ENCODE measurements around the gene CYBC1. TPM values are rescaled to one million over a fixed set of nuclear protein-coding genes. Genes with fewer than 3 reads are reported as not detected.

Gene CYBC1
- total RNA-seq, 1 donor from 2014 or later: 35.5 TPM

- no peak for ATAC-seq
- no peak for DNase-seq (ENCODE audit: low spot score)
Observed at GRCh38 chr17:82449131-82449882, 1.2 kb downstream of the CYBC1 start.

GRCh38 chr17:82447876-82448275 is 2.7 kb downstream of the CYBC1 start:
- no peak for DNase-seq (ENCODE audit: low spot score)
- no peak for ATAC-seq

DNA sequence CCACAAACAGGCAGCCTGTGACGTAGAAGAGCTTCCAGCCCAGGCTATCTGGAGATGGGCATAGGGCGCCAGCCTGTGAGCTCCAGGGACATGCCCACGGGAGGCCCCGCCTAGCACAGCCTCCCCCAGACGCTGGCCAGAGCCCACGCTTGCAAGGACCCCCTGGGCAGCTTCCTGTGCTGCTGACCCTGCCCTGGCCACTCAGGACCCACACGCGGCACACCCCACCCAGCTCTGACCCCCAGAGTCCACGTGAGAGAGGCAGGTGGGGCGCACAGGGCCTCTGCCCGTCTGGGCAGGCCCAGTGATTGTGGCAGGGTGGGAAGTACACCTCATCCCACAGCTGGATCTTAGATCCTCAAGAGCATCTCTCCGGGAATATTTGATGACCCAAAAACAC is 3.9 kb downstream of the CYBC1 start:
- DNase-seq (ENCODE audit: low spot score): no peak
- ATAC-seq: no peak

DNA sequence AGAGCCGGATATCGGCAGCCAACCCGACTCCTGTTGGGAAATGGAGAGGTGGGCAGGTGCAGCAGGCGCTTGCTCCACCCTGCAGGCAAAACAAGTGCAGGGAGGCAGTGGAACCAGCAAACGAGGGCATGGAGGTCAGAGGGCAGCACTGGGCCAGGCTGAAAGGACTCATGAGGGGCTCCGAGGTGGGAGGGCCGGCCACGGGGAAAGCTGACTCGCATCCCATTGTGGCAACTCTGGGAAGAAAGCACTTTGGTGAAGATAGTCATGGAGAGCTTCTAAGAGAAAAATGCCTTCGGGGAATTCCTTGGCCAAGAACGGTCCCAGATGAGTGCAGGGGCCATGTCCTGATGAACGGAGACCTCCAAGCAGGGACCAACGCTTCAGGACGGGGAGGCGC is 4.4 kb downstream of the CYBC1 start:
- DNase-seq (ENCODE audit: low spot score): no peak
- ATAC-seq: no peak

DNA sequence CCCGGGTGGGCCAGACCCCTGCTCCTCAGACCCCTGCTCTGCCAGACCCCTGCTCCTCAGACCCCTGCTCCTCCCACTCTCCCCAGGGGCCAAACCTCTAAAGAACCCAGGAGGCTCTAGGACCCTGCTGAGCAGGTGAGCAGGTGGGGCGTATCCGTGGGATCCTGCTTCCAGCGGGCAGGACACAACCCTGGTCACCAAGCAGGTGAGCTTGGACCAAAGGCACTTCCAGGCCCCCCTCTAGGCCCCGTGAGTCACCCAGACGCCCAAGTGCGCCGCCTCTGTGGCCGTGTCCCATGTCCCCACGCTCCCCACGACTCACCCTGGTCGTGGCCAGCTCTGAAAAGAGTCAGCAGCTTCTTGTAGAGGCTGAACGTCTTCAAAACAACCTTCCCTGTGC is 5.0 kb downstream of the CYBC1 start:
- DNase-seq (ENCODE audit: low spot score): no peak
- no peak for ATAC-seq

DNA sequence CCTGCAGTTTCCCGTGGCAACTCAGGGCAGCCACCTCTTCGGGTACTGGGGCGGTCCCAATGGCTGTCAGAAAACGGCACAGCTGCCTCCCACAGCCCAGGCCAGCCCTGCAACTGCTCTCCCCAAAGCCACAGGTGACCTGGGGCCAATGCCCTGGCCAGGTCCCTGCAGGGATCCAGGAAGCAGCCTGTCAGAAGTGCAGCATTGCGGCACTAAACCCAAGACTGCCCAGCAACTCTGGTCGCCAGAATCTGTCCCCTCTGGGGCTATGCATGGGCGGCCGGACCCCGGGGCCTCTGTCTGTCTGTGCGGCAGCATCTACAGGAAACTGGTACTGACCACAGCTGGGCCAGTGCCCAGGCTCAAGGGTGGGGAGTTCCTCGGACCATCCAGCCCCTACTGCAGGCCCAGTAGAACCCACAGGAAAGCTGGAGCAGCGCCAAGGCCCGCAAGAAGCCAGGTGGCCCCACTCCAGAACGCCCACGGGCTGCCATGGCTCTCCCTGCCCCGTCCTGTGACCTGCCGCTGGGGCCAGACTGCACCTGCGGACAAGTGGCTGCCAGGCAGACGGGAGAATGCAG is 5.5 kb downstream of the CYBC1 start:
- peak; percentile 66 for ATAC-seq
- DNase-seq (ENCODE audit: low spot score): peak; percentile 76

GRCh38 chr17:82444284-82444893 is 6.2 kb downstream of the CYBC1 start:
- ATAC-seq (peak; percentile 71), DNase-seq (ENCODE audit: low spot score) (peak; percentile 69)

DNA sequence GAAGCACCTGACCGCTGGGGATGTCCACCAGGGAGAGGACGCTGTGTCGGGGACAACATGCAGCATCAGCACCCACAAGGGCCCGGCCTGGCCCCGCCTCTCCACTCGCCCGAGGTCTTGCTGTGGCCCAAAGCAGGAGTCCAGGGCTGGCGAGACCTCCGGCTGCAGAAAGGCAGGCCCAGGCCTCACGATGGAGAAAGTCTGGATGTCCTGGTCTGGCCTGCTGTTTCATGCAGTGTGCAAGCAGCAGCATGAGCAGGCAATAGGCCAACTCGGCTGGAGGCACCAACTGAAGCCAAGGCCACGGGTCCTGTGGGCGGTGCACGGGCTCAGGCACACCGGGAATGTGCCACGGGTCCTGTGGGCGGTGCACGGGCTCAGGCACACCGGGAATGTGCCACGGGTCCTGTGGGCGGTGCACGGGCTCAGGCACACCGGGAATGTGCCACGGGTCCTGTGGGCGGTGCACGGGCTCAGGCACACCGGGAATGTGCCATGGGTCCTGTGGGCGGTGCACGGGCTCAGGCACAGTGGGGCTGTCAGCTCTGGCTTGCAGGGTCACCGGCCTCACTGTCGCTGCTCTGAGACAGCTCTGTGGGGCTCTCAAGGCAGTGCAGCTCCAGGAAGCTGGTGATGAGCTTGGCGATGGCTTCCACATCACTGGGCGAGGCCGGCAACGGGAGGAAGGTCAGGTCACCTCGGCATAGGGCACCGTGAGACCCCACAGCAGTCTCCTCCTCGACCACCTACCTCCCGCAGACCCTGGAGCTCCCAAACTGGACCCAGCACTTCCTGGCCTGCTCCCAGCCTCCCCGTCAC is 6.9 kb downstream of the CYBC1 start:
- DNase-seq (ENCODE audit: low spot score): peak; percentile 95
- ATAC-seq: peak; percentile 62

DNA sequence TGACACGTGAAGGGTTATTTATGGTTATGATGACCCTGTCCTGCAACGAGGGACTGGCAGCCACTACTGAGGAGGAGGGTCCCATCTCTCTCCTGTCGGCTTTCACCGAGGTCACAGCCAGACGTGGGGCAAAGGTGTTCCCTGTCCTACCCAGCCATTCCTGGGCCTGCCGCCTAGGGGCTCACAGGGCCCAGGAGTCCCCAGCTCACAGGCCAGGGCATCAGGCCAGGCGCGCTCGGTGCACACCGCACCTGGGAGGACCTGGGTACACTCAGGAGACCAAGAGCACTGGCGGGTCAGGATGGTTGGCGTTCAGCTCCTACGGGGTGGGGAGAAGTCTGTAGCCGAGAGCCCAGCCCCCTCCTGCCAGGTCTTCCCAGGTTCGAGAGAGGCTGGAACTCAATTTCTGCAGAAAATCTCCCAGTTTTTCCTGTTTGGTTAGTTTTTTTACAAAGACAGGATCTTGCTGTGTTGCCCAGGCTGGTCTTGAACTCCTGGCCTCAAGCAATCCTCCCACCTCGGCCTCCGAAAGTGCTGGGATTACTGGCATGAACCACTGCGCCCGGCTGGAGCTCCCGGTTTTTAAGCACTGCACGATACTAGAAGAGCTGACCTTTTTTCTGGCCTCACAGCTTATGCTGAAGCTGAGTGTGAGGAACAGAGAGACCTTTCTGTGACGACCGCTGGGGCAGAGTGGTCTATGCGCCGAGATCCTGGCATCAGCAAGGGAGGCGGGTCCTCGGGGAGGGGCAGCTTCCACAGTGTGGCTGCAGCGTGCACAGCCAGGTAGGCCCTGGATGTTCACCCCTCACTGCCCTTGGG is 7.7 kb downstream of the CYBC1 start:
- no peak for DNase-seq (ENCODE audit: low spot score)

DNA sequence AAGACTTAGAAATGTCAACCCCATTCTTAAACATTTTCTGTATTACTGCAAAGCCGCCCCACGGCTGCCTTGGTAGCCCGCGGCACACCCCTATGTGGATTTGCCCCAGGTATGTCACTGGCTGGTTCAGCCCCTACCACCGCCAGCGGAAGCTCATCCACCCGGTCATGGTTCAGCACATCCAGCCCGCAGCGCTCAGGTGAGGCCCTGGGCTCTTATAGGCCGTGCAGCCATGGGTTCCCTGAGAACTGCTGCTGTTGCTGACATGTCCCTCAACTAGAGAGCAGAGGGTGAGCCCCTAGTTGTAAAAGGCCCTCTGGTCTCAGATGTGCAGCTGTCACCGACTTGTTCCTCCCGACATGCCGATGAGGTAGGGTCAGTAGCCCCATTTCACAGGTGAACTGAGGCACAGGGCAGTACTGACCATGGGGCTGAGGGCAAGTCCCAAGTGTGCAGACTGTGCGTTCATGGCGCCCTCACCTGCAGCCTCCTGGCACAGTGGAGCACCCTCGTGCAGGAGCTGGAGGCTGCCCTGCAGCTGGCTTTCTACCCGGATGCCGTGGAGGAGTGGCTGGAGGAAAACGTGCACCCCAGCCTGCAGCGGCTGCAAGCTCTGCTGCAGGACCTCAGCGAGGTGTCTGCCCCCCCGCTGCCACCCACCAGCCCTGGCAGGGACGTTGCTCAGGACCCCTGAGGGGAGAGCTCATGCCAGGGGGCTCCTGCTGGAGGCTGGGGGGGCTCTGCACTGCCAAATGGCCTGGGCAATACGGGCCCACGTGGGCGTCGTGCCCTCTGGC is 8.7 kb downstream of the CYBC1 start:
- DNase-seq (ENCODE audit: low spot score): no peak
- no peak for ATAC-seq

More for the DNA sequence above, 7.7 kb downstream of the CYBC1 start:
- ATAC-seq: no peak

GRCh38 chr17:82440991-82441627 is 9.4 kb downstream of the CYBC1 start:
- no peak for DNase-seq (ENCODE audit: low spot score)
- no peak for ATAC-seq

GRCh38 chr17:82440469-82440981 is 10.0 kb downstream of the CYBC1 start:
- DNase-seq (ENCODE audit: low spot score): no peak

GRCh38 chr17:82439829-82440365 is 10.7 kb downstream of the CYBC1 start:
- no peak for ATAC-seq
- no peak for DNase-seq (ENCODE audit: low spot score)

More at GRCh38 chr17:82440469-82440981, 10.0 kb downstream of the CYBC1 start:
- no peak for ATAC-seq

- no peak for ATAC-seq
- DNase-seq (ENCODE audit: low spot score): no peak
Observed at GRCh38 chr17:82439194-82439828, 11.2 kb downstream of the CYBC1 start.

DNA sequence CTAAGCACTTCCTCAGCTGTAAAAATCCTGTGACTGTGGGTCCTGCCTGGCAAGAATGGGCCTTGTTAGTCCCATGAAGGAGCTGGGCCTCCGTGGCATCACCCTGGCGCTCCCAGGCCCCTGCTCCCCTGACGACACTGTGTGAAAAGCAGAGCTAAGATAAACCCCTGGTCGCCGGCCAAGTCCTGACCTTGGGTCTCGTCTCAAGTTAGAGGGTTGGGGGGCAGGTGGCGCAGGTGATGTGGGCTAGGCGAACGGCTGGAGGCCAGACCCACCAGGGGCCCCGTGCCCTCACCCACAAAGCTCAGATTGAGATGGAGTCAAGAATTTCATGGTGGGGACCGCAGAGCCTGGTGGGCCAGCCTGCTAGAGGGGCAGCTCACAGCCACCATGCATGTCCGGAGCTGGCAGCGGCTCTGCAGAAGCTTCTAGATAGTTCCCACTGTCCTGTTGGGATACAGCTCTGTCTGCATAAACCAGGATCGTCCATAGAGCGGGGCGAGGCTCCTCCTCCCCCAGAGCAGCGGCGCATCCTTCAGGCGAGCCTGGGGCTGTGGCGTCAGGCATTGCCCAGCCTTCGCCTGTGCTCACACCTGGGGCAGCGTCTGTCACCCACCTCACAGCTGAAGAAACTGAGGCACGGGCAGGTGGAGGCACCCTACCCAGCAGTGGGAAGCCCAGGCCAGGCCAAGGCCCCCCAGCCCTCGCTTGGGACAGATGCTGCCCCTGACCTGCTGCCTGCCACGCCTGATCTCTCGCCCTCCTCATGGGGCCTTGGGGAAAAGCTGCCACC is 12.0 kb downstream of the CYBC1 start:
- no peak for DNase-seq (ENCODE audit: low spot score)
- no peak for ATAC-seq

GRCh38 chr17:82437325-82437668 is 13.3 kb downstream of the CYBC1 start:
- no peak for ATAC-seq

GRCh38 chr17:82436601-82437324 is 13.8 kb downstream of the CYBC1 start:
- DNase-seq (ENCODE audit: low spot score): peak; percentile 82
- ATAC-seq: peak; percentile 84

More at GRCh38 chr17:82437325-82437668, 13.3 kb downstream of the CYBC1 start:
- DNase-seq (ENCODE audit: low spot score): no peak
